NAMALWA (cell line): ENCODE results near the gene MATN4.
A peak's percentile ranks its signal among the peaks of the same experiment; 100 is the strongest.

Source experiments
- DNase-seq: peaks from one replicate; pipeline ENCODE4 v3.0.0-alpha.2; 2015; ENCODE audit warnings: low spot score

Gene MATN4

GRCh38 chr20:45341579-45341938, 33.5 kb upstream of the MATN4 start:
- DNase-seq, result no peak

GRCh38 chr20:45340951-45341350, 32.9 kb upstream of the MATN4 start:
- DNase-seq, result no peak

- no peak for DNase-seq
These were observed 32.2 kb upstream of the MATN4 start for GRCh38 chr20:45340236-45340847.

- no peak for DNase-seq
These were observed 31.7 kb upstream of the MATN4 start for GRCh38 chr20:45339799-45340198.

GRCh38 chr20:45339084-45339483, 31.0 kb upstream of the MATN4 start:
- no peak for DNase-seq

GRCh38 chr20:45338121-45339030, 30.3 kb upstream of the MATN4 start:
- no peak for DNase-seq

GRCh38 chr20:45337367-45338120, 29.4 kb upstream of the MATN4 start:
- DNase-seq, result no peak

- no peak for DNase-seq
These were observed 28.6 kb upstream of the MATN4 start for GRCh38 chr20:45336530-45337366.

GRCh38 chr20:45330476-45330875, 22.4 kb upstream of the MATN4 start:
- DNase-seq, result no peak

- DNase-seq, result no peak
These were observed 21.6 kb upstream of the MATN4 start for GRCh38 chr20:45329497-45330319.

- DNase-seq, result no peak
These were observed 20.4 kb upstream of the MATN4 start for GRCh38 chr20:45328451-45328850.

- DNase-seq, result no peak
These were observed 17.3 kb upstream of the MATN4 start for GRCh38 chr20:45325371-45325770.

- DNase-seq, result no peak
These were observed 15.6 kb upstream of the MATN4 start for GRCh38 chr20:45323731-45324130.

GRCh38 chr20:45322952-45323383, 14.9 kb upstream of the MATN4 start:
- peak; percentile 29 for DNase-seq

- DNase-seq, result peak; percentile 77
These were observed 13.0 kb upstream of the MATN4 start for GRCh38 chr20:45320948-45321595.

GRCh38 chr20:45318948-45319347, 10.8 kb upstream of the MATN4 start:
- DNase-seq, result no peak

- DNase-seq, result no peak
These were observed 10.4 kb upstream of the MATN4 start for GRCh38 chr20:45318386-45318939.

GRCh38 chr20:45317826-45318225, 9.7 kb upstream of the MATN4 start:
- no peak for DNase-seq

GRCh38 chr20:45316150-45317080, 8.3 kb upstream of the MATN4 start:
- DNase-seq, result no peak
